IPS DF 4.7 (cell line): Measurements from ENCODE around the gene SRMS.

ENCODE experiments used
- DNase-seq: peaks from one replicate; pipeline ENCODE4 v3.0.0-alpha.2; 2013; ENCODE audit warnings: low spot score; ENCODE audit errors: extremely low read depth

SRMS gene

DNA sequence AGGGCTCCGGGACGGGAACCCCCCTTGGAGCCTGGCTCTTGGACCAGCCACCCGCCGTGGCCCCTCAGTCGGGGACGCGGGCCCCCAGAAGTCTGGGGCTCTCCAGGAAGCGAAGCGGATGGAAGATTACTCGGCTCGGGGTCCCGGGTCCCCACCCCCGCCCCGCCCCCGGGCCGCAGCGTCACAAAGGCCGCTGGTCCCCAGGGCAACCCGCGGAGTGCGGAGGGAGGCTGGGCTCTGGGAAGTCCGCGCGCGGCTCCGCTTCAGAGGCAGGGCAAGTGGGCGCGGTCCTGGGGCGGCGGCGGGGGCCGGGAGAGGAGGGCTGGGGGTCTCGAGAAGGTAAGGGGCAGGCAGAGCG is 6.4 kb upstream of the SRMS start, which contains the start of gene FNDC11:
TSS of gene FNDC11 (plus strand) at position 227 of the 358 bp plus-strand sequence. CDS start 1,505 bp downstream, outside the sequence.
- no peak for DNase-seq

DNA sequence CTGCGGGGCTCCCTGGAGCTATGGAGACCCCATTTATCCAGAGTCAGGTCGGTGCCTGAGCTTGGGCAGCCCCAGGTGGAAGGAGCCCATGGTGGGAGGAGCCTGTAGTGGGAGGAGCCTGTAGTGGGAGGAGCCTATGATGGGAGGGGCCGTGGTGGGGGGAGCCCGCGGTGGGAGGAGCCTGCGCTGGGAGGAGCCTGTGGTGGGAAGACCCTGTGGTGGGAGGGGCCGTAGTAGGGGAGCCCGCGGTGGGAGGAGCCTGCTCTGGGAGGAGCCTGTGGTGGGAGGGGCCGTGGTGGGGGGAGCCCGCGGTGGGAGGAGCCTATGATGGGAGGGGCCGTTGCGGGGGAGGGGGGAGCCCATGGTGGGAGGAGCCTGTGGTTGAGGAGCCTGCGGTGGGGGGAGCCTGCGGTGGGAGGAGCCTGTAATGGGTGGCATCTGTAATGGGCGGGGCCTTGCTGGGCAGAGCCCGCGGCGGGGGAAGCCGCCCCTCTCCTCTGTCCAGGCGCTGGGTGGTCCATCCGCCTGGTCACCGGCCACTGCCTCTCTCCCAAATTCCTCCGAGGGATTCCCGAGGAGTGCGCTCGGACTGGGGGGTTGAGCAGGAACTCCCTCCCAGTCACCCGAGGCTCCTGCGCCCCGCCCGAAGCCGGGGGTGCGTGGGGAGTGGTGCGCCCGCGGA is 5.8 kb upstream of the SRMS start:
- DNase-seq: no peak

DNA sequence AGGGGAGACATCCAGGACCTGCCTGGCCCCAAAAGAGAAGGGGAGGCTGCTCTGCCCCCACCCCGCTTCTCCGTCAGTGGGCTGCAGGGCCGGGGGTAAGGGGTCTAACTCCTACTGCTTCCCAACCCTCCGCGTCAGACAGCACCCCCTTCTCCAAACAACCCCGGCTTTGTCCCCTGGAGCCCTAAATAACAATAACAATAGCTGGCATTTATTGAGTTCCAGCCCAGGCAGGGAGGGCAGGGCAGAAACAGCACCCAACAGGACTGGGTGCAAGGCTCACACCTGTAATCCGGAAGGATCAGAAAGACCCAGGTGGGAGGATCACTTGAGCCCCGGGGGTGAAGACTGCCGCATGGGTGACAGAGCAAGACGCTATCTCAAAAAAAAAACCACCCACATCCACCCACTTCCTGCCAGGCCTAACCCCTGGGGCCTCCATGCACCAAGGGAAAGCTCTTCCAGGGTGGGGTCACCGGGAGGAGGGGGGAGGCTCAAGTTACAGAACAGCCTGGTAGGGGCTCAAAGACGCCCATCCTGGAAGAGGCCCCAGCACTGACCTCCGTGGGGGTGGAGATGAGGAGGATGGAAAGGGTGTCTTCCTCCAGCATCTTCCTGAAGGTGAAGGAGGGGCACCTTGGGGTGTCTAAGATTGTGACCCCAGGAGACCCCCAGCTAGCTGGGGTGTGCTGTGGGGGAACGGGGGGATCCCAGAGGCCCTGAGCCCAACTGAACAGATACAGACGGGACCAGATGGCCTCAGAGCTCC is 5.1 kb upstream of the SRMS start:
- no peak for DNase-seq

DNA sequence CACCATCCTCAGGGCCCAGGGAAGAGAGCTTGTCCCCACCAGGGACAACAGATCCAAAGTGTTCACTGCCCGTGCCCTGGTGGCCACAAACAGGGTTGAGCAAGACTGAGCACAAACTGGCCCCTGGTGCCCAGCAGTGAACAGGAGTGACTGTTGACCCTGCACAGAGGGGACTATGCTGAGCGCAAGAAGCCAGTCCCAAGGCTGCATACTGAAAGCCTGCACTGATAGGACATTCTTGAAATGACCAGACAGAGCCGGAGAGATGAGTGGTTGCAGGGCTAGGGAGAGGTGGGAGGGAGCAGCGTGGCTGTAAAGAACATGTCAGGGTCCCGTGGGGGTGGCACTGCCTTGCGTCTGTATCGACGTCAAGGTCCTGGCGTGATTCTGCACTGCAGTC is 3.5 kb upstream of the SRMS start:
- DNase-seq: no peak

DNA sequence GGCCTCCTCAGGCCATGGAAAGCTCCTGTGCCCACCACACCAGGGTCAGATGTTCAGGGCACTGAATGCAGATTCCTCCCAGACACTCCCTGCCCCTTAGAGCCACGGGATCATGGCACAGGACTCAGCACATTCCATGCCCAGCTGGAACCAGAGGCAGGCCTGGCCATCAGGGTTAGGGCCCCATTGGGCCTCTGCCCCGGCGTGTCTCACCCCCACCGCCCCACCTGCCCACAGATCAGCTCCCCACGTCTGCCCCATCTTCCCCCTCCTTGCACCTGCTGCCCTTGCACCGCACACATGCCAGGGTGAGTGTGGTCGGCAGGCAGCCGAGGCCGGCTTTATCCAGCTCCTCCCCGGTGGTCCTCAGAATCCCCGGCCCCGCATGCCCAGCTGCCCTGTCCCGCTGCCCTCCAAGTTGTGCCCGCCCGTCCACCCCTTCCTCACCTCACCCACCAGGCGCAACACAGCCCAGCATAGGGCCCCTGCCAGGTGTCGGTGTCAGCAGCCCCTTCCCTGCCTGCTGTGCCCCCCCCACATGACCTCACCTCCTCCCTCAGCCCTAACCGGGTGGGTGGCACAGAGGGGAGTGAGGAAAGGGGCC is 2.2 kb upstream of the SRMS start:
- no peak for DNase-seq

DNA sequence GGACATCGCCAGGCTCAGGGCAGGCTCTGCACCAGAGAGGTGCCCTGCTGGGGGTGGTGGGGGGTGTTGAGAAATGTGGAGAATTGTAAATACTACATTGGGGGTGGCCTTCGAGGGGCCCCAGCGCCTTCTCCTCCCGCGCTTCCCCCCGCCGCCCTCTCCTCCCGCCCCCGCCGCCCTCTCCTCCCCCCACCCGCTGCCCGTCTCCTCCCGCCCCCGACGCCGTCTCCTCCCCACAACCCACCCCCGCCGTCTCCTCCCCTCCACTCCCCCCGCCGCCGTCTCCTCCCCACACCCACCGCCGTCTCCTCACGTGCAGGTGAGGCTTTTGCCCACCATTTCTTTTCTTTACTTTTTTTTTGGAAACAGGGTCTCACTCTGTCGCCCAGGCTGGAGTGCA is 1.5 kb upstream of the SRMS start:
- no peak for DNase-seq

DNA sequence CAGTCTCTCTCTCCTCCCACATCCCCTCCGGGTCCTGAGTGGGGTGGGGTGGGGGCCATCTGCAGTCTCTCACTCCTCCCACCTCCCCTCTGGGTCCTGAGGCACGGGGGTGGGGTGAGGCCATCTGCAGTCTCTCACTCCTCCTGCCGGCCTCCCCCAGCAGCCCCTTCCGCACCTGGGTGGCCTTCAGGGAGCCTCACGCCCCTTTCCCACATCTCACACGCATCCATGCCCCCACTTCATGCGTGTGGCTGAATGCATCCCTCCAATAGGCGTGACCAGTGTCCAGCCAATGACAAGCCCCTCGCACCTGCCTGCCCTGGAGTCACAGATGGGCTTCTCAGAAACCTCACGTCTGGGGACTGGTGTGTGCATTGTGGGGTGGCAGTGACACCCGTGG is 993 bp upstream of the SRMS start:
- no peak for DNase-seq

DNA sequence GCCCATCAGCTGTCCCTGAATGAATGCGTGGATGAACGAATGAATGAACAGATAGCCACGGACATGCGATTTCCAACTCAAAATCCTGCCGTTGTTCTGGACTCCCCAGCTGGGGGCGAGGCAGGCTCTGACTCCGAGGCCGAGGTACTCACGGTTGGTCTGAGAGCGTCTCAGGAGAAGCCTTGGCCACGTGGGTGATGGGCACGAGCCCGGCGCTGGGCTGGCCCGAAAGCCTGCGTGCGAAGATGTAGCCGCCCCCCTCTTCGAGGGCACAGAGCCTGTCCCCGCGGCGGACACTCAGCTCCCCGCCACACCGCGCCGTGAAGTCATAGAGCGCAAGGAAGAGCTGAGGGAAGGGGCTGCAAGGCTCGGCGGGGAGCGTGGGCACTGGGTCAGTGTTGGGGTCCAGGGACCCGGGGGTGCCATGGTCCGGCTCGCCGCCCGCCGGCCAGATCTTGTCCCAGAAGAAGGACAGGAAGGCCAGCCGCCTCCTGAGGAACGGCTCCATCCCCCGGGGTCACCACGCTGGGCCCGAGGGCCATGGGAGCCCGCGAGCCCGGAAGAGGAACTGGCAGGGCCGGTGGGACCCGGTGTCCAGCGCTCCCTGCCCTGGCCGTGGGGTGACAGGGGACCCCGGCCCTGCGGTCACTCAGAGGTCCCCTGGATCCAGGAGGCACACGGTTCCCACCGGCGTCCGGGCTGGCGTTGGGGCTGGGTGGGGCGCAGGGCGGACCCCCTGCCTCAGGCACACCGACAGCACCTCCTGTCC is 409 bp downstream of the SRMS start:
- DNase-seq: no peak

DNA sequence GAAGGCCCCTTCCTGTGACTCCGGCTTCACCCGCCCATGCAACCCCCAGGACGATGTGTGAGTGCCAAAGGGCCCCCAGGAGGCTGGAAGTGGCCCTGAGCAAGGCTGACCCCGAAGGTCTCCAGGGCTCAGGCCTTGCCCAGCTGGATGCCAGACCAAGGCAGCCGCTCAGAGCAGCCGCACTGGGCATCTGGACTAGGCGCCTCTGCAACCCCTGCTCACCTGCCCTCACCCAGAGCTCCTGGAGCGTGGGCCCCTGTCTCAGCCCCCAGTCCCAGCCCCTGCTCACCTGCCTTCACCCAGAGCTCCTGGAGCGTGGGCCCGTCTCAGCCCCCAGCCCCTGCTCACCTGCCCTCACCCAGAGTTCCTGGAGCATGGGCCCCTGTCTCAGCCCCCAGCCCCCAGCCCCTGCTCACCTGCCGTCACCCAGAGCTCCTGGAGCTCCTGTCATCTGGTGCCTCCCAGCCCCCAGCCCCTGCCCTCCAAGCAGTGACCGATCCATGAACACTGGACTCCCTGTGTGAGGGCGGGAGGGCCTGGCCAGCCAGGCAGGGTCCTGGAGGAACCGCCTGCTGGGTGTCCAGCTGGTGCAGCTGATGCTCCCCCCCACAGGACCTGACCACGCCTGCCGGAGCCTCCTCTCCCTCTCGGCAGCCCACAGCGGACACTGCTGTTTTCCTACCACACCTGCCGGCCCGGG is 1.1 kb downstream of the SRMS start:
- no peak for DNase-seq

DNA sequence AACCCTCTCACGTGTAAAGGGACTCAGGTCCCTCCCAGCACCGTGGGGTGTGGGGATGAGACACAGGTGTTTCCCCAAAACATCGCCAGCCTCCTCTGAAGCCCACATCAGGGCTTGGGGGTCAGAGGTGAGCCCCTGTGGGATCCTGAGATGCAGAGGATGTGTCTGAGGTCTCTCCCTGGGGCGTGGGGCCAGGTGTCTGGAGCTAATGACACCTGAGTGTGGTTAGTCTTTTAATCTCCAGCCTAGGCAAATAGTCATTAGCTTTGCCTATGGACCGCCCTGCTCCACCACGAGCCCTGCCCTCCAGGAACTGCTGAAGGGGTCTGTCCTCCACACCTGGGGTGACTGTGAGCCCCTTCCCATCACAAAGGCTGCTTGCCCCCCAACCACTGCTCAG is 1.7 kb downstream of the SRMS start:
- DNase-seq: no peak

DNA sequence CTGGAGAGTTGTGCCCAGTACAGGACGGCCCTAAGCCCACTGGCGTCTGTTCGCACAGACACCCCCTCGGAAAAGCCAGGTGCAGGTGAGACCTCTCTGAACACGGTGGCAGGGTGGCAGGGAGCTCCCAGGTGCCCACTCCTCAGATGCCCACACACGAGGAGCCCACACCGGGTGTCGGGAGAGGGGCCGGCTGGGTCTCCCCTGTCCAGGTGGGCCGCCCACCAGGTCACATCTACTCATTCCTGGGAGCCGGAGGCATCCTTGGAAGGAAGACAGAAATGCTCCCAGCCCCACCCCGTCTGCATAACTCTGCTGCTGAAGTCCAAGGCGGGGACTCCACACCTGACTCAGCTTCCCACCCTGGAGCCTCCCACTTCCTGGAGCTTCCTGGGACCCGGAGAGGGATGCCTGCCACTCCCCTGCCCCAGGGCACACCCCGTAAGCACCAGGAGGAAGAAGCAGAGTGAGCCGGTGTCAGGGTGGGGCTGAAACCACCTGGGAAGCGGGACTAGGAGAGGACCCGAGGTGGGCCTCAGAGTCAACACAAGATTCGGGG is 2.5 kb downstream of the SRMS start:
- no peak for DNase-seq

DNA sequence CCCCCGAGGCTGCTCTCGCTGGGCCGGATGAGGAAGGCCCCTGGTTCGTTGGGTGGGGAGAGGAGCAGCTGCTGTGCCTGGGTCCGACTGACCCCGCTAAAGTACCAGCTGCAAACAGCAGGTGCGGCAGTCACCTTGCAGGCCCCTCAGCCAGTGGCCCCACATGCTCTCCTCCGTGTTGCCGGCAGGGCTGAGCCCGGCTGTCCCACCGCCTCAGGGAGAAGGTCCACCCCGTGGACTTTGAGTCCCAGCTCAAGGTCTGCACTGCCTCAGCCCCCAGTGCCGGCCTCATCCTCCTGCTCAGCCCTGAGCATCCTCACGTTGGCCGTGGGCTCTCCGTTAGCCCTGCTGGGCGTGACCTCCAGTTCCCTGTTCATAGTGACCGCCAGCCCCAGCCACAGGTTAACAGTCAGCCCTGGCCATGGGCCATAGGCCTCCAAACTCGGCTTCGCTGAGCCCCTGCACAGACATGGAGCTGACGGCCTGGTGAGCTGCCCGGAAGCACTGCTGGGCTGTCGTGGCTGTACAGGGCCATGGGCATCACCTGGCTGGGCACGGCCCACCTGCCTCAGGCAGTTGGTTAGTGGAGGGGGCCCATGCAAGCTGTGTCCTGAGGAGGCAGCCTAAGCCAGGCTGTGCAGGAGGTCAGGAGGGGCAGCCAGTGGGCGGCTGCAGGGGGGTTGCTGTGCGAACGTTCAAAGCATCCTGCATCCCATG is 3.1 kb downstream of the SRMS start:
- no peak for DNase-seq

DNA sequence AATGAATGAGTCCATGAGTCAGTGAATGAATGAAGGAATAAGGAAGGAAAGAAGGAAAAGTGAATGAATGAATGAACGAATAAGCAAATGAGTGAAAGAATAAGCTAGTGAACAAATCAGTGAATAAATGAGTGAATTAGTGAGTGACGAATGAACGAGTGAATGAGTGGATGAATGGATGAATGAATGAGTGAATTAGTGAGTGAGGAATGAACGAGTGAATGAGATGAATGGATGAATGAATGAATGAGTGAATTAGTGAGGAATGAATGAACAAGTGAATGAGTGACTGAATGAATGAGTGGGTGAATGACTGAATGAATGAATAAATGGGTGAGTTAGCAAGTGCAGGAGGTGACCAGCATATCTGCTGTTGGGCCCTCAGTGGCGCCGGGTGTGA is 3.8 kb downstream of the SRMS start:
- no peak for DNase-seq

DNA sequence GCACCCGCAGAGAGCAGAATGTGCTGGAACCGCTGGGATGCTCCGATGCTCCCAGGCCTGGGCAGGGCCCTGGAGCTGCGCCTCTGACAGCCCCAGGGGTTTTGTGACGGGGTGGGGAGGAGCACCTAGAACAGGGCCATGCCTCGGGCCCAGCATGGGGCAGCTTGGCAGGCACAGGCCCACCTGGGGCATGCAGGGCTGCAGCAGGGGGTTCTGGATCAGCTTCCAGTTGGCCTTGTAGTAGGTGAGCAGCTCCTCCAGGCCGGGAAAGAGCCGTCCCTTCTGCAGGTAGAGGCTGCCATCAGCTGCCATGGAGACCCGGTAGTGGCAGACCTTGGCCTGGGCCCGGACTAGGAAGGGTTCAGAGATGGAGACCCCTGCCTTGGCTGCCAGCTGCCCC is 4.4 kb downstream of the SRMS start:
- DNase-seq: no peak

DNA sequence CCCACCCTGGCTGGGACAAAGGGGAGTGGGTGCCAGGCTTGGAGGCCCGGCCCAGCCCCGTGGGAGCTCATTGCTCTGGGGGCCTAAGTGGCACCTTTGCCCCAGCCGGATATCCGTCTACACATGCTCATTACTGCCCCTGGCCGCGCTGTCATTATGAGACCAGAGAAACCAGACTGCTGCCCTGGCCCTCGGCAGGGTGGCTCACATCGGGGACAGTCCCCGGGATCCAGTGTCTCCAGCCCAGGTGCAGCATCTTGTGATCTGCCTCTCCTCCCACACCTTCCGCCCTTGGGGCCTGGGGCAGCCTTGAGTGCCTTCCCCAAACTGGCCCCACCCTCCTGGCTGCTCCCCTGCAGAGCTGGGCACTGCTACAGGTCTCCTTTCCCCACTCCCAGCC is 4.9 kb downstream of the SRMS start:
- DNase-seq: no peak

DNA sequence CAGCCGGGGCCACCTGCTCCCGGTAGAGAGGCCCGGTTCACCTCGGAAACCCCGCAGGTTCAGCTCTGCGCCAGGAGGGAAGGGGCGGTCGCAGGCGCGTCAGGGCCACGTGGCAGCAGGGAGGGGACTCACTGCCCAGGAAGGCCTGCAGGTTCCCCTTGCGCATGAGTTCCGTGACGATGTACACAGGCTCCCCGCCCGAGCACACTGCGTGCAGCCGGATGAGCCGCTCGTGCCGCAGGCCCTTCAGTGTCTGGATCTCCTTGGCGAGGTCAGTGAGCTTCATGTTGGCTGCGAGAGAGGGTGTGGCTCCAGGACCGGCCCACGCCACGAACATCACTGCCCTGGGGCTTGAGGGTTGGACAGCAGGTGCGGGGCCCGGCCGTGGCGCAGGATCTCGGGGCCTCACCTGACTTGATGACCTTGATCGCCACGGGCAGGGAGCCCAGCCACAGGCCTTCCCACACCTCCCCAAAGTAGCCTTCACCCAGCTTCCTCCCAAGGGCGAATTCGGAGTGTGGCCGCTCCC is 5.5 kb downstream of the SRMS start:
- no peak for DNase-seq

DNA sequence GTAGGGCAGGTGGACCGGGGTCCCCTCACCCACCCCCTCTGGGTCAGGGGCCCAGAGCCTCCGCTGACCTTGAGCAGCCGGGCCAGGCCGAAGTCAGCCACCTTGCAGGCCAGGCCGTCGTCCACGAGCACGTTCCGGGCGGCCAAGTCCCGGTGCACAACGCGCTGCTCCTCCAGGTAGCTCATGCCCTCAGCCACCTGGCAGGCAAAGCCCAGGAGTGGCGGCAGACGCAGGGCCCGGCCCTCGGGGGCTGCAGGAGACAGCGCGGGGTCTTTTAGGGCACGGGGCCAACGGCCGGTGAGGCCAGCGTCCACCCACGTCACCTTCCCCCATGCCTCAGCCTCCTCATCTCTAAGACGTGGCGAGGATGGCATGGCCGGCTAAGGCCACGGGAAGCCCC is 6.2 kb downstream of the SRMS start:
- DNase-seq: no peak

DNA sequence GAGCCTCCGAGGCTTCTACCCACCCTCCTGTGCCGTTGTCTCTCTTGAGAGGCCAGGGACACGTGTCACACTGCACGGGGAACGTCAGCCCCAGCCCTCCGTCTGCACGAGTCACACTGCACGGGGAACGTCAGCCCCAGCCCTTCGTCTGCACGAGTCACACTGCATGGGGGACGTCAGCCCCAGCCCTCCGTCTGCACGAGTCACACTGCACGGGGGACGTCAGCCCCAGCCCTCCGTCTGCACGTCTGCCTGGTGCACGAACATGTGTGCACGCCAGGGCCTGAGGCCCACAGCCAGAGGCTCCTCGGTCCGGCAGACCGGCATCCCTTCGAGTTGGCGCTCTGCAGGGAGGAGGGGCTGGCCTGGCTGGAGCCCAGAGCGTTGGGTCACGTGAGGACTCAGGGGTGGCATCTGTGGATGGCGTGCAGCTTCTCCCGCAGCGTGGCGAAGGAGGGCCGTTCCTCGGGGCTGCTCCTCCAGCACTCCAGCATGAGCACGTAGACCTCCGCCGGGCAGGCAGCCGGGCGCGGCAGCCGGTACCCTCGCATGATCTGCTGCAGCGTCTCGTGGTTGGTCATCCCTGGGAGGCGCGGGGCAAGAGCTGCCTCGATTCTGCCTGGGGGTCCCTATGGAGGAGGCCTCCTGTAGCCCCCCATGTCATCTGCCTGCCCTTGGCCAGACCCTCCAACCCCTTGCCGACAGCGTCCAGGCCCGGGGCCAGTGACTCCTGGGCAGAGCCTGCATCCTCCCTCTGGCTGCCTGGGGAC is 6.9 kb downstream of the SRMS start:
- no peak for DNase-seq
